IPS-18a (cell line): ENCODE measurements around the gene AKAP9.
"Not testable (repeated sequence)": the region's sequence is repeated elsewhere in the genome, so short reads cannot be mapped to it uniquely, and the experiment has no call there.

Experiments
- H3K27ac ChIP-seq: one replicate; pipeline ENCODE4 v1.5.1; 2013; ENCODE audit warnings: low read length
- H3K27me3 ChIP-seq: one replicate; pipeline ENCODE4 v1.6.1; 2013; ENCODE audit warnings: mild to moderate bottlenecking, low read length; ENCODE audit not compliant: control insufficient read depth, insufficient read depth
- H3K36me3 ChIP-seq: one replicate; pipeline ENCODE4 v1.6.1; 2013; ENCODE audit warnings: low read depth, low read length; ENCODE audit not compliant: control insufficient read depth
- H3K4me1 ChIP-seq: one replicate; pipeline ENCODE4 v1.6.1; 2013; ENCODE audit warnings: low read depth, low read length; ENCODE audit not compliant: control insufficient read depth
- H3K4me3 ChIP-seq: one replicate; pipeline ENCODE4 v1.5.1; 2013; ENCODE audit warnings: low read length
- H3K9ac ChIP-seq: one replicate; pipeline ENCODE4 v1.6.1; 2013; ENCODE audit warnings: mild to moderate bottlenecking, low read length, moderate library complexity
- H3K9me3 ChIP-seq: one replicate; pipeline ENCODE4 v1.6.1; 2013; ENCODE audit warnings: low read depth, low read length; ENCODE audit not compliant: control insufficient read depth

AKAP9 gene

GRCh38 chr7:91976743-91977142, 36.1 kb downstream of the AKAP9 start:
- no peaks in the 10 kb centered on the region for H3K36me3 ChIP-seq
- no peaks in the 10 kb centered on the region for H3K27me3 ChIP-seq
- H3K27ac ChIP-seq = no peak overlapping the region
- no peak overlapping the region for H3K9ac ChIP-seq
- no peak overlapping the region for H3K4me3 ChIP-seq
- no peaks in the 10 kb centered on the region for H3K4me1 ChIP-seq
- H3K9me3 ChIP-seq = no peaks in the 10 kb centered on the region

- Histone ChIP-seq H3K9ac (no peak overlapping the region), H3K36me3 (no peaks in the 10 kb centered on the region), H3K9me3 (no peaks in the 10 kb centered on the region), H3K27ac (no peak overlapping the region), H3K4me1 (no peaks in the 10 kb centered on the region), H3K27me3 (no peaks in the 10 kb centered on the region), H3K4me3 (no peak overlapping the region)
These were observed 38.9 kb downstream of the AKAP9 start for GRCh38 chr7:91979590-91979989.

GRCh38 chr7:91982352-91982751, 41.7 kb downstream of the AKAP9 start:
- H3K9ac ChIP-seq, H3K36me3 ChIP-seq, H3K27me3 ChIP-seq, H3K4me1 ChIP-seq, H3K27ac ChIP-seq, H3K9me3 ChIP-seq, H3K4me3 ChIP-seq: not testable (repeated sequence)

DNA sequence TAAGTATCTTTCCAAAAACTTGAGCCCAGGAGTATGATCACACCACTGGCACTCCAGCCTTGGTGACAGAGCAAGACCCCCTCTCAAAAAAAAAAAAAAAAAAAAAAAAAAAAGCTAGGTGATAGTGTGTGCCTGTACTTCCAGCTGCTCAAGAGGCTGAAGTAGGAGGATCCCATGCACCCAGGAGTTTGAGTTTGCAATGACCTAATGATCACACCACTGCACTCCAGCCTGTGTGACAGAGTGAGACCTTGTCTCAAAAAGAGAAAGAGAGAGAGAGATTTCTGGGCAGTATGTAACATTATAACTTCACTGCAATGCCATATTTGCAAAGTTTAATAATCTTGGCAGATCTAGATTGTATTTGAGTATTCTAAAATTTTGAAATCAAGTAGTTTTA, 47.6 kb downstream of the AKAP9 start:
- Histone ChIP-seq H3K4me1 (no peaks in the 10 kb centered on the region), H3K36me3 (peaks cover under 1% of the 10 kb centered on the region), H3K9me3 (no peaks in the 10 kb centered on the region), H3K9ac (no peak overlapping the region), H3K27ac (no peak overlapping the region), H3K4me3 (no peak overlapping the region), H3K27me3 (no peaks in the 10 kb centered on the region)

DNA sequence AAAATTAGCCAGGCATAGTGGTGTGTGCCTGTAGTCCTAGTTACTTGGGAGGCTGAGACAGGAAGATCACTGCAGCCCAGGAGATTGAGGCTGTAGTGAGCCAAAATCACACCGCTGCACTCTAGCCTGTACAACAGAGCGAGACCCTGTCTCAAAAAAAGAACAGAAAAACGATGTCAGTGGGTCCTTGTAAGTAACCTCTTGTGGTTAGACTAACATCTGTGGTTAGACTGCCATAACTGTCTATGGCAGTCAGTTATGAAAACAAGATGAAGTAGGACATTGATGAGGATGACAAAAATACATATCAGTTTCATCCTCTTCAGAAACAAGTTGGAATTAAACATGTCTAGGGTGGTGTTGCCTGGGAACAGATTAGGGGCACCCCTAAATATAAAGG, 53.3 kb downstream of the AKAP9 start:
- Histone ChIP-seq H3K4me3 (no peak overlapping the region), H3K4me1 (no peaks in the 10 kb centered on the region), H3K9me3 (no peaks in the 10 kb centered on the region), H3K9ac (no peak overlapping the region), H3K27me3 (no peaks in the 10 kb centered on the region), H3K36me3 (peaks cover 32% of the 10 kb centered on the region), H3K27ac (no peak overlapping the region)

DNA sequence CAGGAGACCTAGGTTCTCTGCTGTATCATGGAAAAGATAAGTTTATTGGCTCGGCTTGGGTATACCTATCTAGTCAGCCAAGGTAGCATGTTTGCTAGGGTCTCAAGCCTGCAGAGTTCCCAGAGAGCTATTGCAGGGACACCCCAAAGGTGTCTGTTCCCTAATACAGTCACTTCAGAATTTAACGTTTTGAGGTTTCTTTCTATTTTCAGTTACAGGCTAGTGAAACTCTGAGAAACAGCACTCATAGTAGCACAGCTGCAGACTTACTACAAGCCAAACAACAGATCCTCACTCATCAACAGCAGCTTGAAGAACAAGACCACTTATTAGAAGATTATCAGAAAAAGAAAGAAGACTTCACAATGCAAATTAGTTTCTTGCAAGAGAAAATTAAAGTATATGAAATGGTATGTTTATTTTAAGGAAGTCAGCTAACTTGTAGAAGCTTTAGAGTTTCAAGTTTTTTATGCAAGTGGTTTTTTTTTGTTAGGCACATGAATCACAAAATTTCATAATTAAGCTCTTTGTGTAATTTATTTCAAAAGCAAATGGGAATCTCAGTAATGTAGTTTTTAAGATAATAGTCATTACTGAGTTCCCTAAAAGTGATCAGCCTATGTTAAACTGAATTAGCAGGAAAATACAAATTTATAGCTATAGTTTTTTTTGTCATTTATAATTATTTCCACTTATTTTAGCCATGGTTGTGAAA, 54.9 kb downstream of the AKAP9 start:
- H3K27ac ChIP-seq = no peak overlapping the region

GRCh38 chr7:91999631-92000565, 59.2 kb downstream of the AKAP9 start:
- Histone ChIP-seq H3K9ac (no peak overlapping the region), H3K4me1 (no peaks in the 10 kb centered on the region), H3K27ac (no peak overlapping the region), H3K9me3 (no peaks in the 10 kb centered on the region), H3K27me3 (no peaks in the 10 kb centered on the region), H3K4me3 (no peak overlapping the region), H3K36me3 (peaks cover 37% of the 10 kb centered on the region)

More for the DNA sequence above, 54.9 kb downstream of the AKAP9 start:
- no peaks in the 10 kb centered on the region for H3K4me1 ChIP-seq
- no peaks in the 10 kb centered on the region for H3K9me3 ChIP-seq
- no peaks in the 10 kb centered on the region for H3K27me3 ChIP-seq
- peaks cover 32% of the 10 kb centered on the region for H3K36me3 ChIP-seq
- H3K4me3 ChIP-seq = no peak overlapping the region
- no peak overlapping the region for H3K9ac ChIP-seq

DNA sequence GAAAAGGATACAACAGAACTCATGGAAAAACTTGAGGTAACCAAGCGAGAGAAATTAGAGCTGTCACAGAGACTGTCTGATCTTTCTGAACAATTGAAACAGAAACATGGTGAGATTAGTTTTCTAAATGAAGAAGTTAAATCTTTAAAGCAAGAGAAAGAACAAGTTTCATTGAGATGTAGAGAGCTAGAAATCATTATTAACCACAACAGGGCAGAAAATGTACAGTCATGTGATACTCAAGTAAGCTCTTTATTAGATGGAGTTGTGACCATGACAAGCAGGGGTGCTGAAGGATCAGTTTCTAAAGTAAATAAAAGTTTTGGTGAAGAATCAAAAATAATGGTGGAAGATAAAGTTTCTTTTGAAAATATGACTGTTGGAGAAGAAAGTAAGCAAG, 62.1 kb downstream of the AKAP9 start:
- Histone ChIP-seq H3K27me3 (no peaks in the 10 kb centered on the region), H3K9me3 (no peaks in the 10 kb centered on the region), H3K9ac (no peak overlapping the region), H3K27ac (no peak overlapping the region), H3K4me1 (no peaks in the 10 kb centered on the region), H3K36me3 (peaks cover 17% of the 10 kb centered on the region), H3K4me3 (no peak overlapping the region)

DNA sequence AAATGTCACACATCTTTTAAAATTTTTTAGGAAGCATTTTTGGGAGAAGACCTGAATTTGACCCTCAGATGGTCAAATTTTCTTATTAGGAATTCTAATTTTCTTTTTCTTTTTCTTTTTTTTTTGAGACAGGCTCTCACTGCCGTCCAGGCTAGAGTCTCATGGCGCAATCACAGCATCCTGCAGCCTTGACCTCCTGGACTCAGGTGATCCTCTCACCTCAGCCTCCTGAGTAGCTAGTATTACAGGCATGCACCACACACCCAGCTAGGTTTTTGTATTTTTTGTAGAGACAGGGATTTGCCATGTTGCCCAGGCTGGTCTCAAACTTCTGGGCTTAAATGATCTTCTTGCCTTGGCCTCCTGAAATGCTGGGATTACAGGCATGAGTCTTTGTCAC, 65.4 kb downstream of the AKAP9 start:
- Histone ChIP-seq H3K4me3 (no peak overlapping the region), H3K36me3 (peaks cover 12% of the 10 kb centered on the region), H3K9me3 (no peaks in the 10 kb centered on the region), H3K27me3 (peaks cover 19% of the 10 kb centered on the region), H3K9ac (no peak overlapping the region), H3K4me1 (no peaks in the 10 kb centered on the region), H3K27ac (no peak overlapping the region)

- no peak overlapping the region for H3K27ac ChIP-seq
- H3K36me3 ChIP-seq = peaks cover 4% of the 10 kb centered on the region
- H3K9ac ChIP-seq = no peak overlapping the region
- H3K27me3 ChIP-seq = peaks cover 26% of the 10 kb centered on the region
- no peak overlapping the region for H3K4me3 ChIP-seq
- H3K4me1 ChIP-seq = no peaks in the 10 kb centered on the region
- no peaks in the 10 kb centered on the region for H3K9me3 ChIP-seq
These were observed 69.6 kb downstream of the AKAP9 start for GRCh38 chr7:92010215-92010614.

DNA sequence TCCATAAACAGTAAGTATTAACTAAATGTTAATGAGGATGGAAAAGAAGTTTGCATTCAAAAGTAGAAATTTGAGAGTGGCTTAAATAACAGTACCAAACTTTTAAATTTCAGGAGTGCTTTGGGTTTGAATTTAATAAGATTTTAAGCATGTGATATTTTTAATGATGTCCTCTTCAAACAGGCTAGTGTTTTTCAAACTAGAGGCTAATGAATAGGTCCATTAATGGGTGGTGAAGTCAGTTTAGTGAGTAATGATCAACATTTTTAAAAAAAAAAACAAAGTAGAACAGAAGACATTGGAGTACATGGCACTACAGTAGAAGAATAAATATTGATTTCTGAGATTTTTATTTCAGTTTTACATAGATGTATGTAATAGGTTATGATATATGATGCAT, 72.9 kb downstream of the AKAP9 start:
- peaks cover 19% of the 10 kb centered on the region for H3K27me3 ChIP-seq
- H3K27ac ChIP-seq = no peak overlapping the region
- no peaks in the 10 kb centered on the region for H3K4me1 ChIP-seq
- H3K36me3 ChIP-seq = peaks cover 9% of the 10 kb centered on the region
- H3K4me3 ChIP-seq = no peak overlapping the region
- no peak overlapping the region for H3K9ac ChIP-seq
- H3K9me3 ChIP-seq = no peaks in the 10 kb centered on the region
